ENCODE measurements around the gene ADGRG2. TPM values are rescaled to one million over a fixed set of nuclear protein-coding genes. Genes with fewer than 3 reads are reported as not detected.
"Not testable (repeated sequence)": the region's sequence is repeated elsewhere in the genome, so short reads cannot be mapped to it uniquely, and the experiment has no call there.

The ADGRG2 gene
- total RNA-seq, 1 donor from 2014 or later: 0.88 TPM

DNA sequence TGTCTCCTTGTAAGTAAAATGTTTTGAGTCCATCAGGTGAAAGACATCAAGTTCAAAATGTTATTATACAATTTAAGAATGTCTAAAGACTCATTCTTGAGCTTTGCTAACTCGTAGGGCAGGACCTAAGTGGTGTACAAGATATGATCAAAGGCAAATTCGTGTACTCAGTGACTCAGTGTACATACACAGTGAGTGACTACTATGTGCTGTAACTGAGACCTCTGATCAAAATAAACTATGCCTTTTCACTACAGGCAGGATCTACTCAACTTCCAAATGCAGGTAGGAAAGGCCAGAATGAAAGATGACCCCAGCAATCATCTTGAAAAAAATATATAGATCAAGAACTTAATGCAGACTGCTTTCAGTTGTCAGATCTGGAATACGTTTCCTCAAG, 49.9 kb downstream of the ADGRG2 start:
- no peak for DNase-seq (ENCODE audit: low read depth)
- H3K4me3 ChIP-seq (ENCODE audit: low read depth, low read length): no peak overlapping the region
- TF ChIP-seq, protein P1, sequence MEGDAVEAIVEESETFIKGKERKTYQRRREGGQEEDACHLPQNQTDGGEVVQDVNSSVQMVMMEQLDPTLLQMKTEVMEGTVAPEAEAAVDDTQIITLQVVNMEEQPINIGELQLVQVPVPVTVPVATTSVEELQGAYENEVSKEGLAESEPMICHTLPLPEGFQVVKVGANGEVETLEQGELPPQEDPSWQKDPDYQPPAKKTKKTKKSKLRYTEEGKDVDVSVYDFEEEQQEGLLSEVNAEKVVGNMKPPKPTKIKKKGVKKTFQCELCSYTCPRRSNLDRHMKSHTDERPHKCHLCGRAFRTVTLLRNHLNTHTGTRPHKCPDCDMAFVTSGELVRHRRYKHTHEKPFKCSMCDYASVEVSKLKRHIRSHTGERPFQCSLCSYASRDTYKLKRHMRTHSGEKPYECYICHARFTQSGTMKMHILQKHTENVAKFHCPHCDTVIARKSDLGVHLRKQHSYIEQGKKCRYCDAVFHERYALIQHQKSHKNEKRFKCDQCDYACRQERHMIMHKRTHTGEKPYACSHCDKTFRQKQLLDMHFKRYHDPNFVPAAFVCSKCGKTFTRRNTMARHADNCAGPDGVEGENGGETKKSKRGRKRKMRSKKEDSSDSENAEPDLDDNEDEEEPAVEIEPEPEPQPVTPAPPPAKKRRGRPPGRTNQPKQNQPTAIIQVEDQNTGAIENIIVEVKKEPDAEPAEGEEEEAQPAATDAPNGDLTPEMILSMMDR (IDR thresholded peaks at IDR 0.05; ENCODE audit: insufficient read depth, low read length, poor library complexity, severe bottlenecking): no peak
- no peaks in the 10 kb centered on the region for H3K27me3 ChIP-seq (ENCODE audit: control insufficient read depth, insufficient read depth, low read length)
- no peaks in the 10 kb centered on the region for H3K36me3 ChIP-seq (ENCODE audit: control insufficient read depth, insufficient read depth, low read length)

DNA sequence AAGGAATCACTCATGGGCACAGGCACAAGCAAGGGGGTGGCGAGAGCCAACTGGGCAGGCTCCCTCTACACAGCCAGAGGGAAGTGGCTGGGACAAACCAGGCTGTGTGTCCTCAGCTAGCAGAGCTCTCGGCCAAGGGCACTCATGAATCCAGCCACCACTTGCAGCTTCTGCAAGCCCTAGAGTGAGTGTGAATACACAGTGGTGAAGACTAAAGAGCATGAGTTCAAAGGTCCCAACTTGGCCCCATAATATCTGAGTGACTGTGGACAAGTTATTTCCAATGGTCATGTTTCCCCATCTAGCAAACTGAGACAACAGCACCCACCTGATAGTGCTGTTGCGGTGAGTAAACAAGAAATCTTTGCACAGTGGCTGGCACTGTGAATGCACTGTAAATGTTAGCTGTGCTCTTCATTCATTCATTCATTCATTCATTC, 51.7 kb downstream of the ADGRG2 start:
- DNase-seq (ENCODE audit: low read depth): no peak
- Histone ChIP-seq H3K27me3 (ENCODE audit: control insufficient read depth, insufficient read depth, low read length) (no peaks in the 10 kb centered on the region), H3K36me3 (ENCODE audit: control insufficient read depth, insufficient read depth, low read length) (no peaks in the 10 kb centered on the region), H3K4me3 (ENCODE audit: low read depth, low read length) (no peak overlapping the region)
- TF ChIP-seq, protein P1 (IDR thresholded peaks at IDR 0.05; ENCODE audit: insufficient read depth, low read length, poor library complexity, severe bottlenecking): no peak

DNA sequence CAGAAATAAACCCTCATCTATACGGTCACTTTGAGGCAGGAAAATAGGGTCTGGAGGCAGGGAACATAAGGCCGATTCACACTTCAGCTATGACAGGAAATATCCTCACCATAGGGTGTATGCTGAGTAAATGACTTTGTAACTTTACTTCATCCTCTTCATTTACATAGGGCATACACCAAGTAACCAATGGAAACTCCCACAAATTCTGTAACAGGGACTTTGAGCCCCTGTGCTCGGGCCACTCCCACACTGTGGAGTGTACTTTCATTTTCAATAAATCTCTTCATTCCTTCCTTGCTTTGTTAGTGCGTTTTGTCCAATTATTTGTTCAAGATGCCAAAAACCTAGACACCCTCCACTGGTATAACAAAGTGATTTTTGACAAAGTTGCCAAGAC, 55.3 kb downstream of the ADGRG2 start:
- not testable (repeated sequence) for DNase-seq (ENCODE audit: low read depth); H3K36me3 ChIP-seq (ENCODE audit: control insufficient read depth, insufficient read depth, low read length); H3K27me3 ChIP-seq (ENCODE audit: control insufficient read depth, insufficient read depth, low read length); H3K4me3 ChIP-seq (ENCODE audit: low read depth, low read length)

DNA sequence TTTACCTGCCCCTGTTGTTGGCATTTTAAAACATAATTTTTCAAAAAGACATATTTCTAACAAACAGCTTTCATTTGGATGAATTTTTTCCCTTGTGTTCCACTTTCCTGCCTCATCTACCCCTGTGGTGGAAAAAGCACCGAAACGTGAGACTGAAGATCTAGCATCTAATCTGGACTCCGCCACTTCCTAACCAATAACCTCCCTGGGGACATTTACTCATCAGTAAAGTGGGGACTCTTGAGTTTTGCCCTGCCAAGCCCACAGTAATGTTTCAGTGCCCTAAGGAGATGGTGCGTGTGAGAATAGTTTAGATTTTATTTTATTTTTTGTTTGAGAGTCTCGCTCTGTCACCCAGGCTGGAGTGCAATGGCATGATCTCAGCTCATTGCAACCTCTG, 56.7 kb downstream of the ADGRG2 start:
- H3K4me3 ChIP-seq (ENCODE audit: low read depth, low read length): no peak overlapping the region
- TF ChIP-seq, protein P1 (IDR thresholded peaks at IDR 0.05; ENCODE audit: insufficient read depth, low read length, poor library complexity, severe bottlenecking): no peak
- H3K36me3 ChIP-seq (ENCODE audit: control insufficient read depth, insufficient read depth, low read length): no peaks in the 10 kb centered on the region

DNA sequence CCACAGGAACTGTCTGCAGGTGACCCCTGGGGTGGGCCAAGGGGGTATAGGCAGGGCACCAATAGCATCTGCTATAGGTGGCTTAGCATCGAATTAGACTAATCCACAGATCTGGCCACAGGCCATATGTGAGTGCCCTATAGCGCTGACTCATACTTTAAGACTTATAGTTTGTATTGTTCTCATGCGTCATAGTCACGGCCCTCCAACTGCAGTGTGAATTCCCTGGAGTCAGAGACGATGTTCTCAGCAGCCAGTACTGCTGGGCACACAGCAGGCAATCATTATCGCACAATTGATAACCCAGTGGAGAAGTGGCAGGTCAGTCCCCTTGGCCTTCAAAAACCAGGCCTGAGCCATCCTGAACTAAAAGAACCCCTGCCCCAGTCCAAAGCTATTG, 58.1 kb downstream of the ADGRG2 start:
- DNase-seq (ENCODE audit: low read depth): no peak
- Histone ChIP-seq H3K4me3 (ENCODE audit: low read depth, low read length) (no peak overlapping the region), H3K36me3 (ENCODE audit: control insufficient read depth, insufficient read depth, low read length) (no peaks in the 10 kb centered on the region), H3K27me3 (ENCODE audit: control insufficient read depth, insufficient read depth, low read length) (no peaks in the 10 kb centered on the region)
- TF ChIP-seq, protein P1 (IDR thresholded peaks at IDR 0.05; ENCODE audit: insufficient read depth, low read length, poor library complexity, severe bottlenecking): no peak

More for the DNA sequence above, 56.7 kb downstream of the ADGRG2 start:
- DNase-seq (ENCODE audit: low read depth): no peak
- H3K27me3 ChIP-seq (ENCODE audit: control insufficient read depth, insufficient read depth, low read length): no peaks in the 10 kb centered on the region

DNA sequence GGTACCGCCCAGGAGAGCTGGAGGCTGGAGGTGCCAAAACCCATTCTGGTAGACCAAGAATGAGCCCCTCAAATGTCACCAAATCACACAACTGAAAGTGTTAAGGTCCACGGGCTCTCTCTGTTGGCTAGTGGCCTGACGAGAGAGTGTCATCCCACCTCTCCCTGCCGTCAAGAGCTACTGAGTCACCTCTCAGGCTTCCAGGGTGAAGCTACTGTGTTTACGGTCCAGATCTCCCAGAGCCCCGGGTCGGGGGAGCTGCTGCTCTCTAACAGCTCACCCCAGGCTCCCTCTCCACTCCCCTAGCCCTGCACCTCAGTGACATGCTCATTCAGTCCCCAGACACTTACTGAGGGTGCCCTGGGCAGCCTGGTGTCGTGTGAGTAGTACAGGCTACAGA, 59.2 kb downstream of the ADGRG2 start:
- no peak for DNase-seq (ENCODE audit: low read depth)
- Histone ChIP-seq H3K4me3 (ENCODE audit: low read depth, low read length) (no peak overlapping the region), H3K36me3 (ENCODE audit: control insufficient read depth, insufficient read depth, low read length) (no peaks in the 10 kb centered on the region), H3K27me3 (ENCODE audit: control insufficient read depth, insufficient read depth, low read length) (no peaks in the 10 kb centered on the region)
- TF ChIP-seq, protein P1 (IDR thresholded peaks at IDR 0.05; ENCODE audit: insufficient read depth, low read length, poor library complexity, severe bottlenecking): no peak

Measured in kidney epithelial cell (primary cell).